GM18907 (cell line): ENCODE data around the gene HOXA7.

Experiments used
- ATAC-seq: cut with Tn5 transposase; IDR thresholded peaks from one replicate; pipeline ENCODE4 v1.9.1; 2021; ENCODE audit warnings: mild to moderate bottlenecking, moderate library complexity; ENCODE audit not compliant: unreplicated experiment

The HOXA7 gene

DNA sequence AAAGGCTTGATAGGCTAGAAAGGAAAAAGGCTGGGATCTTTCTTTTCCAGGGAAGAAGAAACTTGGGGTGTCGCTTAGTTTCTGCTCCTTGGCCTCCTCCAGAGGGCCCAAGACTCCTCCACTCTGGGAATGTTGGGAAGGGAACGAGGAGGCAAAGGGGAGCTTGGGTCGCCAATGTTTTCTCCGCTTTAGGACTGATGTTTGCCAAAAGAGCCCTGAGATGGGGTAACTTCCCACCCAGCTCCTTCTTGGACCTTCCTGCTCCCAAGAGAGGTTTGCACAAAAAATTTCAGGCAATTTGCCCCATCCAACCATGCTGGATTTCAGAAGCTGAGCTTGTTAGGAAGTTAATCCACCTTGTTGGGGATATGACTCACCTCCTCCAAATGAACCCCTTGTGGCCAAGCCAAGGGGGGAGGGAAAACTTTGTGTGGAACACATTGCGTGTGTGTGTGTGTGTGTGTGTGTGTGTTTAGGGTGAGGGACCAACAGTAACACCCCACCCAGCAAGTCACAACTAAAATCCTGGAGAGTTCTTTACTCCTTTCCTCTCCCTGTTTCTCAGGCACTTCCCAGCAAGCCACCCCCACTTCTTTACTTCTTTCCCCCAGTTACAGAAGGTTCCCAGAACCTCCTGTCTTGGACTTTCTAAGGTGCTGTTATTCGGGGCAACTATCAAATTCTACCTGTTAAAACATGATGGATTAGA is 45.3 kb downstream of the HOXA7 start:
- ATAC-seq: no peak

DNA sequence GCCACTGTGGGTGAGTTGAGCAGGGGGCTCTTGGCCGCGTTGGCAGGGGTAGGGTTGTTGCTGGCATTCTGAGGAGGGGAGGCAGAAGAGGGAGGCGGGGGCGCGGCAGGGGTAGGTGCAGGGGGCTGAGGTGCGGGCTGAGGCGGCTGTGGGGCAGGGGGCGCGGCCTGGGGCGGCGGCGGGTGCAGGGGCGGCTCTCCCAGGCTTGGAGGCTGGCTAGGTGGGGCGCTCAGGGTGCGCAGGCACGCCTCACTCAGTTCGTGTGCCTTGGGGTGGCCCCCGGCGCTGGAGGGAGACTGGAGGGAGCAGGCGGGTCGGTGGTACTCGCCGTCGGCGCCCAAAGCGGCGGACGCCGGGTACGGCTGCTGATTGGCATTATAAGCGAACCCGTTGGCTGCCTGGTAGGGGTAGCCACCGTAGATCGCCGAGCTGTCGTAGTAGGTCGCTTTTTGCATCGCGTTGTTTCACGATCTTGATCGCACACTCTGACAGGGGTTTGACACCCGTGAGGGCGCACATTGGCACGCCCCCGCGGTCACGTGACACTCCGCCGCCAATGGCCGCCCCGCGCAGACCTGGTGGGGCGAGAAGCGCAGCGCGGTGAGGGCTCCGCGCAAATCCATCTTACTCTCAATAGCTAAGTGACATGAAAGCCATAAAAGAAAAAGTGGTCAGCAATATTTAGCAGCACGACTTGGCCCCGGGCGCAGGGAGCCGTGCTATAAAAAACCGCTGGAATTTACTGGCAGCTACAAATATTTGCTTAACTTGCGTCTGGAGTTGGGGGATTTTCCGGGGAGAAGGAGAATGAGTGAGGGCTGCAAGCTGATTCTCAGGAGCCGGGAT is 46.1 kb downstream of the HOXA7 start:
- ATAC-seq: no peak

DNA sequence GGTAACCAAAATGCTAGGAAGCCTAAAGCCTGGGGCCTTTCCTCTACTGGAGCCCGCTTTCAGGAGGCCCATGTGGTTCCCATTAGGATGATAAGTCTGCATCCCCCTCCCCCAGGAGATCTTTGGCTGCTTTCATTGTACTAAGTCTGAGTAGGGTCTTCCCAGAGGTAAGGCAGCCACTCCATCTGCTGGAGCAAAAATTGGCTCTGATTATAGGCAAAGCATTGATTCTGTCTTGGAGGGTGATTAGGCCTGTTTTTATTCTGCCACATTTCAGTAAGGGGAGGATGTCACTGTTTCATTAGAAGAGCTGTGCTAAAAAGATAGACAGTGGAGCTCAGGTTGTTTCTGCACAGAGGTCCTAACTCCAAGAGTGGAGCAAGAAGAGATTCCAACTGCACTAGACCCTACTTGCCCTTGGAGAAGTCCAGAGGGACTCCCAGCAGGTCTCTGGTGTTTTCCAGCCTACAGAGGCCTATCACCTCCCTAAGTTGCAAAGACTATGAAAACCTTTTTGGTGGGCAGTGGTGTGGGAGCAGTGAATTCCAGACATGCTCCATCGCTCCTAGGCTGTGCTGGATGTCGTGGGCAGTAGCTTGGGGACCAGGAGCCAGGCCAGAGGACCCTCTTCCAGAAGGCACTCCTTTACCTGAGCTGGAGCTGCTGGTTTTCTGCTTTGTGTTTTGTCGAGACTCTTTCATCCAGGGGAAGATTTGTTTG is 46.8 kb downstream of the HOXA7 start:
- no peak for ATAC-seq

DNA sequence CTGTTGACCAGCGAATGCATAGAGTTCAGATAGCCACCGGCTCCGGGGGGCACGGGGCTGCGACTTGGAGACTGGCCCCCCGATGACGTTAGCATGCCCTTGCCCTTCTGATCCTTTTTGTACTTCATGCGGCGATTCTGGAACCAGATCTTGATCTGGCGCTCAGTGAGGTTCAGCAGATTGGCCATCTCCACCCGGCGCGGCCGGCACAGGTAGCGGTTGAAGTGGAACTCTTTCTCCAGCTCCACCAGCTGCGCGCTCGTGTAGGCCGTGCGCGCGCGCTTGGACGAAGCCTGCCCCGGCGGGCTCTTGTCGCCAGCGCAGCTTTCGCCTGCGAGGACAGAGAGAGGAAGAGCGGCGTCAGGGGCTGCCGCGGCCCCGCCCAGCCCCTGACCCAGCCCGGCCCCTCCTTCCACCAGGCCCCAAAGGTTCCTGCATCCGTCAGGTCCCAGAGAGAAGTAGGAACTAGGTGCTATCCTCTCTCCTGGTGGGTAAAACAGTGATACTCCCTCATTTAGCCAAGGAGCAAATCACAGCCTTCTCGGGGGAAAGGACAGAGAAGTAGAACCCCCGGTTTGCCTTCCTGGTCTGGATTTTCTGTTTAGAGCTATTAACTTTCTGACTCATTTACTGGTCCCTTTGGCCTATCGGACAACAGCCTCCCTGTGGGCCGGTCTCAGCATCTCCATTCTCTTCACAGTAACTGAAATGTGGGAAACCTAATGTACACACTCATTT is 47.9 kb downstream of the HOXA7 start:
- ATAC-seq: no peak

DNA sequence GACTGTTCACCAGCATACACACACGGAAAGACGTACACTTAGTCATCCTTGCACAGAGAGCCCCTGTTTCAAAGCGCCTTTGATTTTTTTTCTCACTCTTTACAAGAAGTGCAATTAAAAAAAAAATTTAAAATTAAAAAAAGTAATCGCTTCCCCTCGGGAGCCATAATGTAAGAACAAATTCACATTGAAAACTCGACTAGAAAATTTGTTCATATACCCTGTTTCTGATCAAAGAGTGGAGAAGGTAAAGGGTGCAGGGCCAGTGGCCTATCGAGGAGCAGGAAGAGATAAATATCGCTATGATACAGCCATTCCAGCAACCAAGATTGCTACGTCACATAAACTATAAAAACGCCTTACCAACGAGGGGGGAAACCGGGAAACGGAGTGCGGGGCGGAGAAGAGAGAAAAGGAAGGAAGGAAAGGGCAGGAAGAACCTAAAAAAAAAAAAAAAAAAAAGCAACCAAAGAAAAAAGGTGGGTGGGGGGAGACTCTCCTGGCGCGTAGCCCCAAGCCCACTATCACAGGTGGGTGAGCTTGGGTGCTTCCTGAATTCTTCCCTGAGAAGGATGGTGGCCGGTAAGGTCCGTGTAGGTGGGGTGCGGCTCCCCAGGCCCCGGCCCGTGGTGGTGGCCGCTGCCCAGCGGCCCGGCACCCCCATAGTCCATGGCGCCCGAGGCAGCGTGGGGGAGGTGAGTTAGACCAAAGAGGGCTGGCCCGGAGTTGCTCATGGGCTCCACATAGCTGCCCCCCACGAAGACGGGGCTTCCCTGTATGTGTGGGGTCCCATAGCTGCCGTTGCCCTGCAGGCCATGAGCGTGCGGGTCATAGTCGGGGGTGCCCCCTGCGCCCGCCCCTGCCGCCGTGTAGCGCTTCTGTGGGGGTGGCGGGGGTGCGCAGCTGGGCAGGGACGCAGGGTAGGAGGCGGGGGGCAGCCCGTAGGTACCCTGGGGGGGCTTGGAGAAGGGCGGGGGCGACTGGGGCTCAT is 48.8 kb downstream of the HOXA7 start:
- no peak for ATAC-seq

DNA sequence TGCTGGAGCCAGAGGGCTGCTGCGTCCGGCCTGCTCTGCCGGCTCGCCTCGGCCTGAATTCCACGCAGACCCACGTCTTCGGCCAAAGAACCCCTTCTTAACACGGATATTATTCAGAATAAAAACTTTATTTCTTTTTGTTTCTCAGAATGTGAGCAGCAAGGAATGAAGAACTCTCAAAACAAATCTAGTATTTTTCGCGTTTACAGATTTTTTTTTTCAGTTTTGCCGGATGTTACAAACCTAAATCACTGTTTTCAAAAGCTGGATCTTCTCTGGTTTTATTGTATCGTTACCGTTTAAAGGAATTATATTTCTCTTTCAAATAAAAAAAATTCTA is 49.6 kb downstream of the HOXA7 start:
- ATAC-seq: no peak

DNA sequence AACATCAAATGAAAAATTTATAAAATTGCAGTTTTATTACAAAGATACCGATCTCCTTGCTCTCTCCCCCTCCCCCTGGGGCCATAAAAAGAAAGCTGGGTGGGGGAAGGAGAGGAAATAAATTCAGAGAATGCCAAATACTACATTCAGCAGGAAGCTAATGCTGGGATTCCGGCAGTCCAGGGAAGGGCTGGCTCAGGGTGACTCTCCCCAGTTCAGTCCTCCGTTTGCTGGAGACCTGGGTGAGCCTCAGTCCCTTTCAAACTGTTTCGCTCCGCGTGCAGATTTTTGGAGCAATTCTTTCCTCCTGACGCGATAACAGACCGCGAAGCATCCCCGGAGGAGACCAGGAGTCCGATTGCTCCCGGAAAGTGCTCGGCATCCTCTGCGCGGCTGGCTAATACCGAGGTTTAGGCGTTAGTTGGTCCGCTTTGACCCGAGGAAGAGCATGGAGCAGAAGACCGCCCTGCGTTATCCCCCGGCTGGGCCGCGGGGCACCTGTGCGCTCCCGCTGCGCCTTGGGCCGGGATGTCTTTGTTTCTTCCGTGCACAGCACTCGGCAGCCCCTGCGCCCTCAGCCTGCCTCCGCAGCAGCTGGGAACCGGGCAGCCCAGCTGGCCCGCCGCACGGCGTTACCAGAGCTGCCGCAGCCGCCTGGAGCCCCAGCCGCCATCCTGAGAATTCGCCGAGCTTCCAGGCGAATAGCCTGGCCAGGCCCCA is 50.1 kb downstream of the HOXA7 start:
- no peak for ATAC-seq

DNA sequence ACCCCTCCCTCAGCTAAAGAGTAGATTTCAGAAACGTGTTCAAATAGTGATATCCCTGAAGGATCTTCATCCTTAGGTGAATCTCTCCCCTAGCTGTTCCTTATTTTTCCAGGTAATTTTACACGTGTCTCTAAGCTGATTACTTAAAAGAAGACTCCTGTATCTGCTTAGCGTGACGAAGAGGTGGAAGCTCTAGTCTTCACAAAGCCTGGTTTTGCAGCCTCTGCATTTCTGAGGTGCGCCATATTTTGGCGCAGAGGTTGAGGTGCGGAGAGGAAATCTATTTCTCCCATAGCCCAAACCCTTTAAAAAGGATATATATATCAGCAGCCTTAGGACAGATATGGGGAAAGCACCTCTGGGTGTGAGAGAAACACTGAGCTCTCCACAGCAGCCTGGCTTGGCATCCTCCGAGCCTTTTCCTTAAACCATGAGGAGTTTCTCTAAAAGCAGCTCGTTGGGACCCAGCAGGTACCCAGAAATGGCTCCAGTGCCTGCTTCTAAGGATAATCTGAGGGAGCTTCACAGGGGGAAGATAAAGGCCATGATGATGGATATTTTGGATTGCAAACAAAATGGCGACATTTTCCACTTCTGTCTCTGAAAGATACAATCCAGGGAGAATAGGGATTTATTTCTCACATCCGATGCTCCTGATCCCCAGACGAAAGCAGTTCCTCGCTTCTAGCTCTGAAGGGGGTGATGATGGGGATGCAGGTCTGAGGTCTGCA is 51.0 kb downstream of the HOXA7 start:
- no peak for ATAC-seq

DNA sequence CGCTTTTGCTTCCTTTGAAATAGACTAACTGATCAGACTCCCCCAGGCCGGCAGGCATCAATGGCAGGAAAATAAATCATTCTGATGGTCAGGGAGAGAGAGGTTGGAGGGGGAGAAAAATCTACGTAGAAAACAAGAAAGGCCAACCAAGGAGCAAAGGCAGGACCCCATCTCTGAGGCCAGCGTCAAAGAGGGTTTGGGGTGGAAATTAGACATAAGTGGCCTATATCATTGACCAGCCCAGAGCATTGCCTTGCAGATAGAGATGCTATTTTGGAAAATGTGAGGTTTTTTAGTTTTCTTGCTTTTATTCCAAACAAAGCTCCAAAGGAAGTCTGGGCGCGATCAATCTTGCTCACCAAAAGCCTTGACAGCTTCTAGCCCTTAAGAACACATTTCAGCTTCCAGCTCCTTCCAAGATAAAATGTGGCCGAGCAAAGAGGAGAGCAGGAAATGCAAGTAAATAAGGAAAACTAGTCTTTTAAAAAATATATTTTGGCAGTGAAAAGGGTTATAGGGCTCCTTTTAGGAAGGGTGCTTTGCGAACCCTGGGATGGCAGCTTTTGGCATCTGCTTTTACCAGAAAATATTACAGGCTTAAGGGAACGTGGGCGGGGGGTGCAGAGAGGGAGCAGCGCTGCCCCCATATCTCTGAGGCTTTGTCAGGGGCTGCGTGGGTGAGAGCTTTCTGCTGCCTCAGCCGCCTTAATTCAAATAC is 52.0 kb downstream of the HOXA7 start:
- ATAC-seq: no peak
